HG02759 (cell line): ENCODE results near the gene RAPGEF4.
"Not testable (repeated sequence)": the region's sequence is repeated elsewhere in the genome, so short reads cannot be mapped to it uniquely, and the experiment has no call there.

Experiments
- ATAC-seq: cut with Tn5 transposase; IDR thresholded peaks from one replicate; pipeline ENCODE4 v1.9.1; 2021; ENCODE audit warnings: mild to moderate bottlenecking, moderate library complexity; ENCODE audit not compliant: unreplicated experiment

RAPGEF4 gene

DNA sequence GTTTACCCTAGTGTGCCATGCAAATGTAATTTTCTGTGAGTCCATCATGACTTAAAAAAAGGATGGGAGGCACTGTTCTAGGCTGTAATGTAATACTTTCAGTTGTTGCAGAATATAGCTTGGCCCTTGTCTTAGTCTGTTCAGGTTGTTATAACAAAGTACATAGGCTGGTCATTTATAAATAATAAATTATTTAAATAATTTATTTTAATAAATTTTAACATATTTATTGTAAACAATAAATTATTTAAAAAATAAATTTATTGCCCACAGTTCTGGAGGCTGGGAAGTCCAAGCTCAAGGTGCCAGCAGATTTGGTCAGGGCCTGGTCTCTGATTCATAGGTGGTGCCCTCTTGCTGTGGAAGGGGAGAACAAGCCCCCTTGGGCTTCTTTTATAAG lies 35.2 kb downstream of the RAPGEF4 start:
- no peak for ATAC-seq

DNA sequence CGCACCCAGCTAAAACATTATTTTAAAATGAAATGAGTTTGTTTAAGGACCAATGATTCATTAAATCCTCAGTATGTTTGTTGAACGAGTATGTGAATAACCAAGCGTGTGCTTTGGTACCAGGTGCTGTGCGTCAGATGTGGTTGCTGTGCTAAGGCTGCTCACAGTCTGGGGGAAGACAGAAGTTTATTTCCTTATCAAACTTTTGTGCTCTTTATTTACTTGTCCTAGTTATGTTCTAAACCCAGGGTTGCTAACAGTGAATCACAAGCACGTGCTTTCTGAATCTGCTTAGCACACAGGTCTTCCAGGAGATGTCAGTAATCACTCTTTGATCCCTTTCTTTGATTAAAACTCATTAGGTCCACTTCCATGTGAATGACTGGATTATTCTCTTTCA lies 37.0 kb downstream of the RAPGEF4 start:
- no peak for ATAC-seq

GRCh38 chr2:172774302-172774701 lies 38.7 kb downstream of the RAPGEF4 start:
- no peak for ATAC-seq

- no peak for ATAC-seq
Observed at GRCh38 chr2:172775319-172775718, 39.7 kb downstream of the RAPGEF4 start.

- ATAC-seq: no peak
Observed at GRCh38 chr2:172777431-172777830, 41.8 kb downstream of the RAPGEF4 start.

GRCh38 chr2:172782506-172783164 lies 47.0 kb downstream of the RAPGEF4 start:
- no peak for ATAC-seq

GRCh38 chr2:172783165-172783898 lies 47.7 kb downstream of the RAPGEF4 start:
- ATAC-seq: no peak

GRCh38 chr2:172788871-172789270 lies 53.2 kb downstream of the RAPGEF4 start:
- no peak for ATAC-seq

- ATAC-seq: no peak
Observed at GRCh38 chr2:172790404-172790803, 54.8 kb downstream of the RAPGEF4 start.

DNA sequence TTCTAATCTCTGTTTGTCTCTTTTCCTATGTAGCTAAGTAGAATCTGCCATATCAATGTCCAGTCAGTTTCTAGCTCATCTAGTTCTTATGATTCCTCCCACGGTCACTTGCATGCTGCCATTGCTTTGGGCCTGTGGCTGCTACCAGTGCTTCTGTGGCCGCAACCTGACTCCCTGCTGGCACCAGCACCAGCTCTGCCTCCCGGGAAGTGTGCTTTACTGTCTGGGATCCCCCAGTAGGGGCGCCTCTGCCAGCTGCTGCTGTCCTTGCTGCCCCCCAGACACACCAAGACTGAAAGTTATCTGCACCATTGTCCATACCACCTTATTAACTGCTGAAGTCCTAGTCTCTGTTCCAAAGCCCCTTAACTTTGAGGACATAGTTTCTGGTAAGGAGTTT lies 56.3 kb downstream of the RAPGEF4 start:
- ATAC-seq: no peak

DNA sequence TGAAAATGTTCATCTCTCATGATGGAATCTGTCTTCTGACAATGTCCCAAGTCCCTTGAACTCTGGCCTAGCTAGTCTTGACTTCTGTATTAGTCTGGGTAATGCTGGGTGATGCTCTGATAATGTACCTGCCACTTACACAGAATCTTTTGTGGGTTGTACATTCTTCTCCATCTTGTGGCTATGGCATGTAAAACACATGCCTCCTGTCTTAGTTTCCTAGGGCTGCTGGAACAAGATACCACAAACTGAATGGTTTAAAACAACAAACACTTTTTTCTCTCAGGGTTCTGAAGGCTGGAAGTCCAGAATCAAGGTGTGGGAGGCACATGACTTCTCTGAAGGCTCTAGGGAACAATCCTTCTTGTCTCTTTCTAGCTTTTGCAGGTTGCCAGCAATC lies 57.1 kb downstream of the RAPGEF4 start:
- no peak for ATAC-seq

- not testable (repeated sequence) for ATAC-seq
Observed at GRCh38 chr2:172803308-172803707, 67.7 kb downstream of the RAPGEF4 start.

- ATAC-seq: no peak
Observed at GRCh38 chr2:172804423-172804822, 68.8 kb downstream of the RAPGEF4 start.

- ATAC-seq: no peak
Observed at GRCh38 chr2:172806493-172806892, 70.8 kb downstream of the RAPGEF4 start.

- ATAC-seq: no peak
Observed at GRCh38 chr2:172806996-172807395, 71.4 kb downstream of the RAPGEF4 start.

DNA sequence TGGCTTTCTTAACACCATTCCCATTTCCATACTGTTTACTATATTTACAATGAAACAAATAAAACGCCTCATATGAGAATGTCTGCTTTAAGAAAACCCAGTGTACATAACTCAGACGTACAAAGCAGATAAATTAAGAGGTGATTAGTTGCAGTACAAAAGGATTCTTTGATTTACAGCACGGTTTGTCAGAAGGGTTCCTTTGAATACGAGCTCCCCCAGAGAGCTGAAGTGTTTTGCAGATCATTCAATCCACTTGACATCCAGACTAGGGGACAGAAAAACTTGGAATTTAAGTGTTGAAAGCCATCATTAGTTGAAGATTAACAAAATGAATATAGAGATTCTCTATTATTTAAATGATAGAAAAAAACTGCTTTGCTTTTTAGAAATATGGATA lies 72.5 kb downstream of the RAPGEF4 start:
- ATAC-seq: no peak

- ATAC-seq: no peak
Observed at GRCh38 chr2:172811027-172811426, 75.4 kb downstream of the RAPGEF4 start.

DNA sequence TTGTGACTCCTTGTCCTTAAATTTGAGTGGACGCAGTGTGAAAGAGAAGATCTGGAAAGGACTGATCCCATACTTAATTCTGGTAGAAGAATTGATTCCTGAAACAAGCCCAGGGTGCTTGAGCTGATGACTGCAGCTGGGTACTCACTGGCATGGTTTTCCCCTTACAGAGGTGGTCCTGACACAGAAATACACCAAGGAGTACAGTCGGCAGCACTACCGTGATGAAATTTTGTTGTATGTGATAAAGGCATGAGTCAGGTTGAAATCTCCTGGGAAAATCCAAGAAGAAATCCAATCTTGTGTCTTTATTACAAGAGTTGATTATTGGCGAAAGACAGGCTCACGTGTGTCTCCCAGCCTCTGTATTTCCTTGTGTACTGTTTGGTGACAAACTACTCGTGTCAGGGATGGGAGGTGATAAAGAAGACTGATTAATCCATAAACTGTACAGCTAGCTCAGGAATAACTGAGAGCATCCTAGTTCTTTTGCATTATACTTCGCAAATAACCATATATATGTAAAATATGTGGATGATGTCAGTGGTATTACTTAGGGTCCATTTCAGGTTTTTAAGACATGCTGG lies 76.6 kb downstream of the RAPGEF4 start:
- no peak for ATAC-seq

DNA sequence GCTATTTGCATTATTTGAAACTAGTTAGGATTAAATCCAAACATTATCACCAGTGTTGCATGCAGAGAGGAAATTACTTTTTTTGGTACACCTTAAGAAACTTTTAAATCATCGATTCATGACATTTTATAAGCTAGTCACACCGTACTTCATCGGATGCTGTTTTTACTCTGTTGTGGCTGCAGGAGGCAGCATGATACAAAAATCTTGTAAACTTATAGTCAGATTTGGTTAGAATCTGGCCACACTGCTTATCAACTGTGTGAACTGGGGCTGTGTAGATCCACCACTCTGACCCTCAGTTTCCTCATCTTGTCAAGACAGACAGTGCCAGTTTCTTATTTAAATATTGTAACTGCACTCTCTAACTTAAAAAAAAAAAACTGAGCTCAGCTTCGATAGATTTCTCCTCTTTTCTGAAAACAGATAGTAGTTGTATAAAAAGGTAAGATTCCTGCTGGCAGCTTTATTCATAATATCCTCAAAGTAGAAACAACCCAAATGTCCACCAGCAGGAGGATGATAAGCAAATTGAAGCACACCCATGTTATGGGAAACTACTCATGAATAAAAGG lies 77.8 kb downstream of the RAPGEF4 start:
- no peak for ATAC-seq

DNA sequence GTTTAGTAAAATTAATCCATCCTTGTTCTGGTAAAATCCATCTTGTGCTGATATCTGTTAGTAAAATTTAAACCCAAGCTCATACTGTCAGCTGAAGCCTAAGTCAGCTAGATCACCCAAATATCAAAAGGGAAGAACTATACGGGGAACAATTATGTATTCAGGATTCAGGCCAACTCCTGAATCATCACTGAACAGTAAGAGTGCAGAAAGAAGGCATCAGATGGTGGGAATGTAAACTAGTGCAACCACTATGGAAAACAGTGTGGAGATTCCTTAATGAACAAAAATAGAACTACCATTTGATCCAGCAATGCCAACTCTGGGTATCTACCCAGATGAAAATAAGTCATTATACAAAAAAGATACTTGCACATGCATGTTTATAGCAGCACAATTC lies 81.8 kb downstream of the RAPGEF4 start:
- ATAC-seq: no peak

DNA sequence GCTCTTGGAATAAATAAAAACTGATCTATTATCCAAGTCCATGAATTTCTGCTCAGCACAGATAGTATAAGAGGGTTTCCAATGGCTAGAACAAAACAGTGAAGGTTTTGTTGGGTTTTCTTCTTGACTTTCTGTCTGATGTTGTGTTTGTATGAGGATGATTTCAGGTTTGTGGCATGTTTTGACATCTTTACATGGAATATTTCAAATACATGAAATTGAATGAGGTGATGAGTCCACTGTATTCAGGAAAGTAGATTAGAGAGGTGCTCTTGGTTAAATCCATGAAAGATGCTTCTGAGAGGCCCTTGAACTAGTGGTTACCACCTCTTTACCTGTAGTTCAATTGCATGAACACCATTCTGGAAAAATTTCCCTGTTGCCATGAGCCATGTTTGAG lies 84.3 kb downstream of the RAPGEF4 start:
- no peak for ATAC-seq
